ENCODE data around the gene GRAMD2B. TPM values are rescaled to one million over a fixed set of nuclear protein-coding genes. Genes with fewer than 3 reads are reported as not detected.

GRAMD2B gene
- total and polyA plus RNA-seq, 4 donors = 8.5 to 19.4 (median 14.9) TPM

- DNase-seq (no peak), ATAC-seq (ENCODE audit: insufficient read depth, low FRiP score) (no peak)
- TF ChIP-seq, protein P1, sequence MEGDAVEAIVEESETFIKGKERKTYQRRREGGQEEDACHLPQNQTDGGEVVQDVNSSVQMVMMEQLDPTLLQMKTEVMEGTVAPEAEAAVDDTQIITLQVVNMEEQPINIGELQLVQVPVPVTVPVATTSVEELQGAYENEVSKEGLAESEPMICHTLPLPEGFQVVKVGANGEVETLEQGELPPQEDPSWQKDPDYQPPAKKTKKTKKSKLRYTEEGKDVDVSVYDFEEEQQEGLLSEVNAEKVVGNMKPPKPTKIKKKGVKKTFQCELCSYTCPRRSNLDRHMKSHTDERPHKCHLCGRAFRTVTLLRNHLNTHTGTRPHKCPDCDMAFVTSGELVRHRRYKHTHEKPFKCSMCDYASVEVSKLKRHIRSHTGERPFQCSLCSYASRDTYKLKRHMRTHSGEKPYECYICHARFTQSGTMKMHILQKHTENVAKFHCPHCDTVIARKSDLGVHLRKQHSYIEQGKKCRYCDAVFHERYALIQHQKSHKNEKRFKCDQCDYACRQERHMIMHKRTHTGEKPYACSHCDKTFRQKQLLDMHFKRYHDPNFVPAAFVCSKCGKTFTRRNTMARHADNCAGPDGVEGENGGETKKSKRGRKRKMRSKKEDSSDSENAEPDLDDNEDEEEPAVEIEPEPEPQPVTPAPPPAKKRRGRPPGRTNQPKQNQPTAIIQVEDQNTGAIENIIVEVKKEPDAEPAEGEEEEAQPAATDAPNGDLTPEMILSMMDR (IDR thresholded peaks at IDR 0.05; ENCODE audit: control extremely low read depth, extremely low read depth) = no peak
- Histone ChIP-seq H3K36me3 (ENCODE audit: control insufficient read depth in 4 of 4, insufficient read depth in 4 of 4, low read length in 4 of 4) (peaks cover 0 to 5% (median under 1%) of the 10 kb centered on the region in 4 donors), H3K27ac (ENCODE audit: low read depth in 1 of 2, low read length in 1 of 2) (no peak overlapping the region), H3K9me3 (ENCODE audit: control insufficient read depth in 4 of 4, insufficient read depth in 3 of 4, low read length in 3 of 4) (no peaks in the 10 kb centered on the region), H3K4me3 (no peak overlapping the region), H3K27me3 (ENCODE audit: control insufficient read depth in 3 of 3, insufficient read depth in 3 of 3, low read length in 2 of 3) (no peaks in the 10 kb centered on the region), H3K4me1 (ENCODE audit: control insufficient read depth in 5 of 5, insufficient read depth in 5 of 5, low read length in 5 of 5) (peaks cover 0 to 11% (median 6%) of the 10 kb centered on the region in 5 donors), H3K9ac (ENCODE audit: insufficient read depth in 1 of 2, low read length in 2 of 2) (no peak overlapping the region)
- 86 to 95% methylated on average over 2 of the region's 2 CpGs for WGBS, 2 donors
These were observed 76.1 kb downstream of the GRAMD2B start for GRCh38 chr5:126499278-126499677.

- Histone ChIP-seq H3K27me3 (ENCODE audit: control insufficient read depth in 3 of 3, insufficient read depth in 3 of 3, low read length in 2 of 3) (no peaks in the 10 kb centered on the region), H3K9ac (ENCODE audit: insufficient read depth in 1 of 2, low read length in 2 of 2) (no peak overlapping the region), H3K9me3 (ENCODE audit: control insufficient read depth in 4 of 4, insufficient read depth in 3 of 4, low read length in 3 of 4) (no peaks in the 10 kb centered on the region), H3K4me1 (ENCODE audit: control insufficient read depth in 5 of 5, insufficient read depth in 5 of 5, low read length in 5 of 5) (peaks cover 0 to 11% (median 6%) of the 10 kb centered on the region in 5 donors), H3K36me3 (ENCODE audit: control insufficient read depth in 4 of 4, insufficient read depth in 4 of 4, low read length in 4 of 4) (peaks cover 0 to 5% (median 0%) of the 10 kb centered on the region in 4 donors), H3K4me3 (no peak overlapping the region), H3K27ac (ENCODE audit: low read depth in 1 of 2, low read length in 1 of 2) (no peak overlapping the region)
- TF ChIP-seq, protein P1 (IDR thresholded peaks at IDR 0.05; ENCODE audit: control extremely low read depth, extremely low read depth) = peak; percentile 16
- ATAC-seq (ENCODE audit: insufficient read depth, low FRiP score) (no peak), DNase-seq (no peak)
- WGBS, 2 donors = 80 to 85% methylated on average over 3 of the region's 3 CpGs
These were observed 76.7 kb downstream of the GRAMD2B start for GRCh38 chr5:126499853-126500342.

GRCh38 chr5:126501448-126501847 is 78.2 kb downstream of the GRAMD2B start:
- peaks cover 0 to 11% (median 6%) of the 10 kb centered on the region in 5 donors for H3K4me1 ChIP-seq (ENCODE audit: control insufficient read depth in 5 of 5, insufficient read depth in 5 of 5, low read length in 5 of 5)
- no peaks in the 10 kb centered on the region for H3K27me3 ChIP-seq (ENCODE audit: control insufficient read depth in 3 of 3, insufficient read depth in 3 of 3, low read length in 2 of 3)
- WGBS, 2 donors = 95 to 96% methylated on average over 10 of the region's 10 CpGs
- no peak overlapping the region for H3K27ac ChIP-seq (ENCODE audit: low read depth in 1 of 2, low read length in 1 of 2)
- TF ChIP-seq, protein P1 (IDR thresholded peaks at IDR 0.05; ENCODE audit: control extremely low read depth, extremely low read depth) = no peak
- no peak overlapping the region for H3K4me3 ChIP-seq
- no peaks in the 10 kb centered on the region for H3K9me3 ChIP-seq (ENCODE audit: control insufficient read depth in 4 of 4, insufficient read depth in 3 of 4, low read length in 3 of 4)
- DNase-seq = no peak
- no peaks in the 10 kb centered on the region for H3K36me3 ChIP-seq (ENCODE audit: control insufficient read depth in 4 of 4, insufficient read depth in 4 of 4, low read length in 4 of 4)
- no peak for ATAC-seq (ENCODE audit: insufficient read depth, low FRiP score)
- no peak overlapping the region for H3K9ac ChIP-seq (ENCODE audit: insufficient read depth in 1 of 2, low read length in 2 of 2)
